Occipital lobe (tissue), 2 donors: Measurements from ENCODE around the gene LY9. TPM values are rescaled to one million over a fixed set of nuclear protein-coding genes. Genes with fewer than 3 reads are reported as not detected.

Experiments
- DNase-seq: peaks from one replicate; lab custom pipeline; 2025; lab: John Stamatoyannopoulos, UW
- total RNA-seq: library from RNA; depleted of rRNA; stranded (reverse); fragments of >200 nt; gene quantifications from one replicate; pipeline ENCODE4 v1.2.3, GENCODE V29; 2014

Gene LY9
- total RNA-seq, 1 donor from 2014 or later: not detected

DNA sequence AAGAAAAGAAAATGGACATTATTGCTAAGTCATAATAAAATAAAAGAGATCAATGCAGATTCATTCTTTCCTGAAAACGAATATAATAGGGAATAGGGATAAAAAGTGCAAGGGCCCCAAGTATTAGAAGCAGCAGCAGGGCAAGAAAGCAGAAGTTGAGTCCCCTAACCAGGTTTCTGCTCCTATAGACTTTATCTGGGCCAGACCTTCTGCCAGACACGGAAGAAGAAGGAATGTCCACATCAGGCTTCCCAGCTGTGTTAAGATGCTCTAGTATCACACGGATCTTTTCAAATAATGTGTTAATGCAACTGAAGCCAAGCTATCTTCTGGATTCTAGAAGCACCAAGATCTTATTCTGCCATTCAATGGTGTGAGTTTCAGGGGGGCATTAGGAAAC is 39.8 kb downstream of the LY9 start:
- DNase-seq: no peak

- DNase-seq: no peak
These were observed 40.6 kb downstream of the LY9 start for GRCh38 chr1:160836561-160836960.

GRCh38 chr1:160836981-160837557 is 41.1 kb downstream of the LY9 start:
- DNase-seq: no peak

DNA sequence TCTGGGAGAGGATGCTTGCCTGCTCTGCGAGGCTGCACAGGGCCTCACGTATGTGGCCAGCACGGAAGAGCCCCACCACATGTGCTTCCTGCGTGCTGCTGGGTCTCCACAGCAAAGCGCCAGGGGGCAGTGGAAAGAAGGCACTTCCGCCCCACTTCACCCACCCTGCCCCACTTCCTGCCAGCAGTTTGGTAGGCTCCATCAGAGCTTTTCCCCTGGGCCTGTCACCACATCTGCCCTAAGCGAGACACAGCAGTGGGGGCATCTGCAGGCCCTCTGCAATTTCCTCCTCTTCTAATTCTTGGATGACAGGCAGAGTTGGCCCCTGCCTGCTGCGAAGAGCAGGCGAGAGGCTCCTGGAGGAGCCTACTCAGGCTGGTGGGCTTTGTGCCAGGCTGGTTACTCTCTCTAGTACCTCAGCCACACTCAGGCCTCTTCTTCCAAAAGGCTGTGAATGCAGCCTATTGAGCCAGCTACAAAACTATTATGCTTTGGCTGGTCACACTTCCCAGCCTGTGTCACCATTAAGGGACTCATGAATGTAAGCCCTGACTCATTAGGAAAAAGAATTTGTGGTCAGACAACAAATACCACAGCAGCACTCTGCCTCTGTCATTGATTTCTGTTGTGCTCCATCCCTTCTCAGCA is 41.7 kb downstream of the LY9 start:
- DNase-seq: no peak

GRCh38 chr1:160838888-160839287 is 42.9 kb downstream of the LY9 start:
- no peak for DNase-seq

- DNase-seq: no peak
These were observed 43.8 kb downstream of the LY9 start for GRCh38 chr1:160839746-160840145.

DNA sequence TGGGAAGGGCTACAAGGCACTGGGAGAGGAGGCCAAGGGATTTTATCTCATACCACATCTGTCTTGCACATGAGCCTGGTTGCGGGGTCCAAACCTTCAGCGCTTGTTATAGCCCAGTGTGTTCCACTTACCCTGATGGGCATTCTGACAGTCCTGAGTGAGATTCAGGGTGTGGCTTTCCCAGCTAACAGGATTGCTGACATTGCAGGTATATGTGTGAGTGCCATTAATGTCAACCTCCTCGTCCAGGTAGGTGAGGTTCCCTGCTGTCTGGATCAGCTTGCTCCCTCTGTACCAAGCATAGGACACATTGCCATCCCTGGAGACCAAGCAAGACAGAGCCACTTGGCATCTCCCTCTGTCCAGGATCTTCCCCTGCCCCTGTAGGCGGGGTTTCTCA is 45.1 kb downstream of the LY9 start:
- no peak for DNase-seq

GRCh38 chr1:160844447-160845232 is 48.7 kb downstream of the LY9 start:
- no peak for DNase-seq

GRCh38 chr1:160846281-160846680 is 50.3 kb downstream of the LY9 start:
- no peak for DNase-seq

- DNase-seq: no peak
These were observed 54.6 kb downstream of the LY9 start for GRCh38 chr1:160850541-160850940.

- no peak for DNase-seq
These were observed 55.0 kb downstream of the LY9 start for GRCh38 chr1:160850993-160851392.

GRCh38 chr1:160853014-160853413 is 57.0 kb downstream of the LY9 start:
- DNase-seq: no peak

DNA sequence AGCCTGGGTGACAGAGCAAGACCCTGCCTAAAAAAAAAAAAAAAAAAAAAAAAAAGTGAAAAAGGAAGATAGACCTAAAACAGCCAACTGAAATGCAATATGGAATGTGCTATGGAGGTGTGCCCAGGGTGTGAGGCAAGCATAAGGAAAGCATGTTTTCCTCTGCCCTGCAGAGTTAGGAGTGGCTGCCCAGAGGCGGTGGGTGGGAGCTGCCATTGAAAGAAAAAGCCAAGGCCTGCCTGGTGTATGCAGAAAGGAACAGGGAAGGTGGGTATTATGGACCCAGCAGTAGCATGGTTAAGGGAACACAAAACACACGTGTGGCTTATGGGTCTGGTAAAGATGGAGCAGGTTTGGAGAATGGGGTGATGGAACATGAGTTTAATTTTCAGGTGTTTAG is 57.8 kb downstream of the LY9 start:
- no peak for DNase-seq

- no peak for DNase-seq
These were observed 59.4 kb downstream of the LY9 start for GRCh38 chr1:160855181-160855981.

GRCh38 chr1:160858097-160858496 is 62.1 kb downstream of the LY9 start:
- no peak for DNase-seq

- no peak for DNase-seq
These were observed 62.5 kb downstream of the LY9 start for GRCh38 chr1:160858507-160858906.

- DNase-seq: no peak
These were observed 63.2 kb downstream of the LY9 start for GRCh38 chr1:160859166-160859565.

DNA sequence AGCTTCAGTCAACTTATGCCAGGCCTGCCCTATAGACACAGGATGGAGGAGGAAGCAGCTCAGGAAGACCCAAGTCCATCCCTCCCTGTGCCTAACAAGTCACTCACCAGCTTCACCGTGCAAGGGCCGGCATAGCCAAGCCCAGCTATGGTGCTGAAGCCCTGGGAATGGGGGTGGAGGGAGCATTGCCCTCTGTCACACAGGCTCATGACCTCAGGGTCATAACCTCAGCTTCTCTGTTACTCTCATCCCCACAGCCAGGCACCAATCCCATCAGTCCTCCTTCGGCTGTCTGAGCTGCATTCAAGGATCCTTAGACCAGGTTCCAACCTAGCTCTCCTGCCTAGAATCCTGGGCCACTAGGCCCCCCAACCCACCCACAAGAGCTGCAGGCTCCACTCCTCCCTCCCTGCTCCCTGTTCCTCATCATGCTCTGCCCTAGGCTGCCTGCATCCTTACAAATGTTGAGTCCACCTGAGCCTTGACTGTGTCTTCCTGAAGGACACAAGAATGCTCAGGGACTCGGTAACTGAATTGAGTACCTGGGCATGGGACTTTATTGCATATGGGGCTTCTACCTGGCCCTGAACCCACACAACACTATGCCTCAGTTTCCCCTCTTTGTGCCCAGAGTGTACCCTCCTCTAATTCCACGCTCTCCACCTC is 65.0 kb downstream of the LY9 start:
- no peak for DNase-seq

DNA sequence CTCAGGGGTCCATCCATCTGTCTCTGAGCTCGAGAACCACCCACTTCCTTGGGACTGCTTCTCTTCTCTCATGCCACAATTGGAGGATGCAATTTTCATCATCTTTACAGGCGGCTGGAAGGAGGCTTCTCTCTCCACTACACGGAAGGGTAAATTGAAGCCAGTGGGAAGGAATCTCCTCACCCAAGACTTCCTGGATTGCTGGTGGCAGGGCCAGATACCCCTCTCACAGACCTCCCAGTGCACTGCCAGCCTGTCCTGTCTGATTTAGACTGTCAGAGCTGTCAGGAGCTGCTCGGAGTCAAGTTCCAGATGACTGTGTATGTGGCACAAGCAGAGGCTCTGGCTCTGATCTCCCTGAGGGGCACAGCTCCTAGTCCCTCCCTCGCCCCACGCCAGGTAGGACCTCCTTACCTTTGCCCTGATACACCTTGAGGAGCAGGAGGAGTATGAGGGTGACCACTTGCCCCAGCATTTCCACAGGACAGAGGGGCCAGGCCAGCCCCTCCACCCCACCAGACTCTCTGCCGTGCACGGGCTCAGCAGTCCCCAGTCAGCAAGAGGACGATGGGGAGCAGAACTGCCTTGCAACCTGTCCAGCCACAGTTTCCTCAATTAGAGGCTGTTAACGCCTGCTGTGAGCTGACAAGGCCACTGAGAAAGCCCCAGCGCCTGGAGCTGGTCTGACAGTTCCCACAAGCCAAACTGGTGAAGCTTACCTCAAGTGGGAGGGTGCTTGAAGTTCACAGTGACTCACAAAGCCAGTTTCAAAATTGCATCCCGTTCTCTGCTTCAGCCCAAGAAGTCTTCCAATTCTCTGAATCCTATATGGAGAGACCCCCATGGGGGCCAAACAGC is 66.5 kb downstream of the LY9 start, which contains the start of gene CD244:
TSS of gene CD244 (minus strand) at position 685 of the 858 bp plus-strand sequence. CDS start at position 475, 210 bp downstream.
- no peak for DNase-seq

DNA sequence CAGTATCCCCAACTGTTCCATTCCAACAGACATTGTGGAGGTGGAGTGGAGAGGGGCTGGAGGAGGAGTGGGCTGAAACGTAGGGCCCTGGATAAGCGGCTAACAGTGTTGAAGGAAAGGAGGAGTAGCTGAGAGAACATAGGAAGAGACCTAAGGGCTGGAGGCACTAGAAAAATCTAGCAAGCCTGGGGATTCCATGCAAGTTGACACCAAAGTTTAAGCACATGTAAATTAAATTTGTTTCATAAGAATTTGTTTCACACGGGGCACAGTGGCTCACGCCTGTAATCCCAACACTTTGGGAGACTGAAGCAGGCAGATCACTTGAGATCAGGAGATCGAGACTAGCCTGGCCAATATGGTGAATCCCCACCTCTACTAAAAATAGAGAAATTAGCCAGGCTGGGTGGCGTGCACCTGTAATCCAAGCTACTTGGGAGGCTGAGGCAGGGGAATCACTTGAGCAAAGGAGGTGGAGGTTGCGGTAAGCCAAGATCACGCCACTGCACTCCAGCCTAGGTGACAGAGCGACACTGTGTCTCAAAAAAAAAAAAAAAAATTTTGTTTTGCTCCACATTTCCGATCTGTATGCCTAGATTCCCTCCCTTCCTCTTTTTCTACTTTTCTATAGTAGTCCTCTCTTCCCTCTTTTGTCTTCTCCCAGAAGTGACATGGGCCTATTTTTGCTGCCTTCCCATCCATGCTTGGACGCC is 67.2 kb downstream of the LY9 start:
- DNase-seq: no peak
